ENCODE results near the gene NLGN1.

- TF ChIP-seq RARB (CRISPR knock-in tag; IDR thresholded peaks at IDR 0.05): no peak
- TF ChIP-seq CSDC2 (CRISPR knock-in tag; IDR thresholded peaks at IDR 0.05): no peak
- no peak for TF ChIP-seq OSR1 (CRISPR knock-in tag; IDR thresholded peaks at IDR 0.05)
- no peak for TF ChIP-seq PATZ1 (CRISPR knock-in tag; IDR thresholded peaks at IDR 0.05; ENCODE audit: borderline replicate concordance)
- no peak for TF ChIP-seq ARNTL (CRISPR knock-in tag; IDR thresholded peaks at IDR 0.05; ENCODE audit: borderline replicate concordance, low read depth)
- TF ChIP-seq ISL1 (CRISPR knock-in tag; IDR thresholded peaks at IDR 0.05): no peak
- no peak for TF ChIP-seq ZNF70 (CRISPR knock-in tag; IDR thresholded peaks at IDR 0.05)
- TF ChIP-seq ZNF565 (CRISPR knock-in tag; conservative IDR thresholded peaks at IDR 0.05; ENCODE audit: low read depth): no peak
- TF ChIP-seq CREB5 (CRISPR knock-in tag; IDR thresholded peaks at IDR 0.05; ENCODE audit: low read depth): no peak
- no peak for TF ChIP-seq ZFP3 (CRISPR knock-in tag; IDR thresholded peaks at IDR 0.05)
Measured at GRCh38 chr3:173825730-173826129, 428.2 kb downstream of the NLGN1 start.

All from SK-N-SH treated with all-trans-retinoic acid at 6 μM for 48 hours (cell line).